HepG2 (cell line): ENCODE data around the gene PA2G4. TPM values are rescaled to one million over a fixed set of nuclear protein-coding genes. Genes with fewer than 3 reads are reported as not detected.

Source experiments
- CENPX ChIP-seq: sonication (generic); formaldehyde crosslinking; IDR thresholded peaks from 2 replicates; pipeline ENCODE4 v1.9.0; 2021; ENCODE audit warnings: mild to moderate bottlenecking, missing genetic modification reagents, moderate library complexity
- HNRNPUL1 ChIP-seq: fragments of 200-400 bp; formaldehyde crosslinking; IDR thresholded peaks from 2 replicates; pipeline ENCODE4 v1.6.1; 2017; ENCODE audit warnings: low read depth, mild to moderate bottlenecking, low read length, moderate library complexity
- MEF2D ChIP-seq: sonication (generic); formaldehyde crosslinking; IDR thresholded peaks from 2 replicates; pipeline ENCODE4 v1.5.1; 2020; ENCODE audit warnings: mild to moderate bottlenecking, missing genetic modification reagents
- PHF20 ChIP-seq: sonication (generic); formaldehyde crosslinking; IDR thresholded peaks from 2 replicates; pipeline ENCODE4 v1.5.0; 2020; ENCODE audit warnings: mild to moderate bottlenecking, missing genetic modification reagents
- RBM39 ChIP-seq: fragments of 200-400 bp; formaldehyde crosslinking; IDR thresholded peaks from one replicate; pipeline ENCODE4 v1.6.1; 2018; ENCODE audit warnings: antibody characterized with exemption, mild to moderate bottlenecking, low read depth, low read length; ENCODE audit not compliant: poor library complexity, severe bottlenecking
- ZHX2 ChIP-seq, 2 experiments: sonication (generic) in 1 of 2; formaldehyde crosslinking in 1 of 2; IDR thresholded peaks; 2 replicates each; pipeline versions ENCODE4 v1.6.1 to v1.9.0; 2014 to 2022; ENCODE audit warnings: antibody characterized with exemption in 1 of 2, borderline replicate concordance in 1 of 2, inconsistent platforms in 1 of 2, low read depth in 1 of 2, missing genetic modification reagents in 1 of 2
- ZNF296 ChIP-seq: sonication (generic); formaldehyde crosslinking; conservative IDR thresholded peaks from 2 replicates; pipeline ENCODE4 v1.5.0; 2020; ENCODE audit warnings: mild to moderate bottlenecking, missing genetic modification reagents
- ZNF33B ChIP-seq: sonication (generic); formaldehyde crosslinking; IDR thresholded peaks from 2 replicates; pipeline ENCODE4 v1.5.1; 2020; ENCODE audit warnings: mild to moderate bottlenecking, missing genetic modification reagents
- ZNF354B ChIP-seq: sonication (generic); formaldehyde crosslinking; IDR thresholded peaks from 2 replicates; pipeline ENCODE4 v1.8.0; 2022; ENCODE audit warnings: mild to moderate bottlenecking, missing genetic modification reagents
- ZNF460 ChIP-seq: sonication (generic); formaldehyde crosslinking; IDR thresholded peaks from 2 replicates; pipeline ENCODE4 v1.5.1; 2020; ENCODE audit warnings: missing genetic modification reagents, mild to moderate bottlenecking, borderline replicate concordance
- ZNF687 ChIP-seq: sonication (generic); formaldehyde crosslinking; IDR thresholded peaks from 2 replicates; pipeline ENCODE4 v1.5.1; 2020; ENCODE audit warnings: mild to moderate bottlenecking, missing genetic modification reagents, moderate library complexity
- ZNF713 ChIP-seq: sonication (generic); formaldehyde crosslinking; IDR thresholded peaks from 2 replicates; pipeline ENCODE4 v1.4.0; 2020; ENCODE audit warnings: mild to moderate bottlenecking, missing genetic modification reagents
- ZNF784 ChIP-seq: sonication (generic); formaldehyde crosslinking; IDR thresholded peaks from 2 replicates; pipeline ENCODE4 v1.5.1; 2020; ENCODE audit warnings: missing genetic modification reagents, mild to moderate bottlenecking, borderline replicate concordance
- ZSCAN25 ChIP-seq: sonication (generic); formaldehyde crosslinking; IDR thresholded peaks from 2 replicates; pipeline ENCODE4 v1.8.0; 2022; ENCODE audit warnings: mild to moderate bottlenecking, missing genetic modification reagents
- polyA plus RNA-seq, 8 experiments: library from polyadenylated mRNA; depleted of rRNA in 3 of 8; stranded (reverse) in 7 of 8; unstranded in 1 of 8; fragments of >200 nt; fragmentation: Illumina TruSeq in 4 of 8; extraction: Trizol in 4 of 8; gene quantifications; 2 replicates each; pipeline versions ENCODE4 v1.2.1 to v1.2.3, GENCODE V29; 2011 to 2016; ENCODE audit warnings: low read depth in 4 of 8, missing spikeins in 1 of 8, mixed read lengths in 1 of 8; ENCODE audit not compliant: insufficient read depth in 1 of 8
- total RNA-seq, 5 experiments: library from RNA; depleted of rRNA; stranded (reverse); fragments of >200 nt; fragmentation: Illumina TruSeq; extraction: Trizol; gene quantifications; 2 replicates each; pipeline ENCODE4 v1.2.3, GENCODE V29; 2016; ENCODE audit warnings: low read depth in 1 of 5

Gene PA2G4
- total and polyA plus RNA-seq, 2 of the 13 experiments (the other 11 are each of a cell fraction or from before 2014, with no cell fraction given): 147 to 240 TPM

- TF ChIP-seq ZNF33B (CRISPR knock-in tag) (no peak), ZNF296 (CRISPR knock-in tag) (peak; percentile 71; the same call in 1 of the 2 replicates), ZNF354B (no peak), ZNF687 (0 out of 2 replicates have a peak, but pooled peaks have one; percentile 12), ZHX2 (IDR thresholded peaks at IDR 0.05; ENCODE audit: low read depth) (no peak), ZHX2 (CRISPR knock-in tag; IDR thresholded peaks at IDR 0.05; ENCODE audit: borderline replicate concordance) (0 out of 2 replicates have a peak, but pooled peaks have one; percentile 13), CENPX (CRISPR knock-in tag) (no peak), ZNF460 (CRISPR knock-in tag) (no peak), PHF20 (CRISPR knock-in tag) (0 out of 2 replicates have a peak, but pooled peaks have one; percentile 24), MEF2D (no peak), HNRNPUL1 (no peak), ZNF784 (CRISPR knock-in tag) (no peak), RBM39 (no peak), ZNF713 (0 out of 2 replicates have a peak, but pooled peaks have one; percentile 57), ZSCAN25 (no peak)
- TF ChIP-seq, all 625 proteins: peak for 20
Measured at GRCh38 chr12:56128670-56129205, 24.4 kb downstream of the PA2G4 start (continued).
